HepG2 (cell line): ENCODE results near the gene AGAP1. TPM values are rescaled to one million over a fixed set of nuclear protein-coding genes. Genes with fewer than 3 reads are reported as not detected.

Experiments used
- AHDC1 ChIP-seq: sonication (generic); formaldehyde crosslinking; IDR thresholded peaks from 2 replicates; pipeline ENCODE4 v1.5.1; 2020; ENCODE audit warnings: mild to moderate bottlenecking, missing genetic modification reagents, borderline replicate concordance
- HINFP ChIP-seq: sonication (generic); formaldehyde crosslinking; IDR thresholded peaks from 2 replicates; pipeline ENCODE4 v1.4.0; 2020; ENCODE audit warnings: low read depth, mild to moderate bottlenecking, missing genetic modification reagents
- IKZF5 ChIP-seq: IDR thresholded peaks from 2 replicates; pipeline ENCODE4 v1.6.1; 2018; ENCODE audit warnings: missing genetic modification reagents, mild to moderate bottlenecking, missing compliant biosample characterization
- KDM5A ChIP-seq: fragments of 200-600 bp; sonication (generic); IDR thresholded peaks from 2 replicates; pipeline ENCODE4 v1.7.0; 2018; ENCODE audit warnings: antibody characterized with exemption, mild to moderate bottlenecking, low read length, borderline replicate concordance
- NFRKB ChIP-seq: fragments of 450-650 bp; IDR thresholded peaks from 2 replicates; pipeline ENCODE4 v1.6.1; 2017
- POLR2A ChIP-seq, 2 experiments: IDR thresholded peaks; 2 replicates each; pipeline ENCODE4 v1.6.1; 2011; ENCODE audit warnings: low read depth in 2 of 2, low read length in 2 of 2, mild to moderate bottlenecking in 1 of 2, moderate library complexity in 1 of 2; ENCODE audit not compliant: insufficient read depth in 1 of 2
- POLR2AphosphoS2 ChIP-seq: IDR thresholded peaks from 2 replicates; pipeline ENCODE4 v1.6.1; 2011; ENCODE audit warnings: low read depth, low read length, improper control_type of control experiment
- SCMH1 ChIP-seq: sonication (generic); formaldehyde crosslinking; IDR thresholded peaks from 2 replicates; pipeline ENCODE4 v1.9.0; 2021; ENCODE audit warnings: missing genetic modification reagents, mild to moderate bottlenecking, borderline replicate concordance
- ZBTB4 ChIP-seq: sonication (generic); formaldehyde crosslinking; IDR thresholded peaks from 2 replicates; pipeline ENCODE4 v1.4.0; 2020; ENCODE audit warnings: missing genetic modification reagents, mild to moderate bottlenecking, borderline replicate concordance
- ZFP91 ChIP-seq: sonication (generic); formaldehyde crosslinking; IDR thresholded peaks from 2 replicates; pipeline ENCODE4 v1.9.0; 2022; ENCODE audit warnings: missing genetic modification reagents, mild to moderate bottlenecking, borderline replicate concordance
- ZNF18 ChIP-seq: sonication (generic); formaldehyde crosslinking; IDR thresholded peaks from 2 replicates; pipeline ENCODE4 v1.8.0; 2022; ENCODE audit warnings: mild to moderate bottlenecking, missing genetic modification reagents; ENCODE audit not compliant: insufficient replicate concordance
- ZSCAN29 ChIP-seq: sonication (generic); formaldehyde crosslinking; conservative IDR thresholded peaks from 2 replicates; pipeline ENCODE4 v1.4.0; 2020; ENCODE audit warnings: mild to moderate bottlenecking, missing genetic modification reagents
- ZSCAN9 ChIP-seq: IDR thresholded peaks from 2 replicates; pipeline ENCODE4 v1.6.1; 2016; ENCODE audit warnings: borderline replicate concordance
- polyA plus RNA-seq, 8 experiments: library from polyadenylated mRNA; depleted of rRNA in 3 of 8; stranded (reverse) in 7 of 8; unstranded in 1 of 8; fragments of >200 nt; fragmentation: Illumina TruSeq in 4 of 8; extraction: Trizol in 4 of 8; gene quantifications; 2 replicates each; pipeline versions ENCODE4 v1.2.1 to v1.2.3, GENCODE V29; 2011 to 2016; ENCODE audit warnings: low read depth in 4 of 8, missing spikeins in 1 of 8, mixed read lengths in 1 of 8; ENCODE audit not compliant: insufficient read depth in 1 of 8
- total RNA-seq, 5 experiments: library from RNA; depleted of rRNA; stranded (reverse); fragments of >200 nt; fragmentation: Illumina TruSeq; extraction: Trizol; gene quantifications; 2 replicates each; pipeline ENCODE4 v1.2.3, GENCODE V29; 2016; ENCODE audit warnings: low read depth in 1 of 5

Gene AGAP1
- total and polyA plus RNA-seq, 2 of the 13 experiments (the other 11 are each of a cell fraction or from before 2014, with no cell fraction given): 21.2 to 32.7 TPM

- no peak for TF ChIP-seq ZBTB4
- peak; percentile 98; the same call in 1 of the 2 replicates for TF ChIP-seq AHDC1 (CRISPR knock-in tag)
- no peak for TF ChIP-seq SCMH1 (CRISPR knock-in tag)
- TF ChIP-seq IKZF5 (CRISPR knock-in tag): peak; percentile 85
- no peak for TF ChIP-seq NFRKB
- no peak for TF ChIP-seq HINFP
- TF ChIP-seq KDM5A: no peak
- TF ChIP-seq ZSCAN9: peak; percentile 74; the same call in 1 of the 2 replicates
- no peak for TF ChIP-seq POLR2A (IDR thresholded peaks at IDR 0.05; ENCODE audit: insufficient read depth in 1 of 2, low read depth in 2 of 2, low read length in 2 of 2)
- TF ChIP-seq POLR2AphosphoS2: no peak
- TF ChIP-seq ZSCAN29 (CRISPR knock-in tag): no peak
- TF ChIP-seq ZNF18 (CRISPR knock-in tag): no peak
- TF ChIP-seq ZFP91: no peak
Observed at GRCh38 chr2:236117861-236118269, 624.0 kb downstream of the AGAP1 start (continued).
